Epithelial cell of proximal tubule (primary cell): ENCODE results near the gene NCS1. TPM values are rescaled to one million over a fixed set of nuclear protein-coding genes. Genes with fewer than 3 reads are reported as not detected.

Source experiments
- DNase-seq: peaks from one replicate; pipeline ENCODE4 v3.0.0-alpha.2; 2011; ENCODE audit warnings: low read depth
- H3K4me3 ChIP-seq: 2 replicates; pipeline ENCODE4 v1.5.1; 2011; ENCODE audit warnings: low read depth, mild to moderate bottlenecking, low read length
- total RNA-seq: library from RNA; depleted of rRNA; stranded (reverse); fragments of >200 nt; gene quantifications from 2 replicates; pipeline ENCODE4 v1.2.3, GENCODE V29; 2015
- TF ChIP-seq, protein P1 (sequence below): conservative IDR thresholded peaks from 2 replicates; pipeline ENCODE4 v1.5.1; 2012; ENCODE audit warnings: low read depth, mild to moderate bottlenecking, low read length

Gene NCS1
- total RNA-seq, 1 donor from 2014 or later: 48.8 TPM

DNA sequence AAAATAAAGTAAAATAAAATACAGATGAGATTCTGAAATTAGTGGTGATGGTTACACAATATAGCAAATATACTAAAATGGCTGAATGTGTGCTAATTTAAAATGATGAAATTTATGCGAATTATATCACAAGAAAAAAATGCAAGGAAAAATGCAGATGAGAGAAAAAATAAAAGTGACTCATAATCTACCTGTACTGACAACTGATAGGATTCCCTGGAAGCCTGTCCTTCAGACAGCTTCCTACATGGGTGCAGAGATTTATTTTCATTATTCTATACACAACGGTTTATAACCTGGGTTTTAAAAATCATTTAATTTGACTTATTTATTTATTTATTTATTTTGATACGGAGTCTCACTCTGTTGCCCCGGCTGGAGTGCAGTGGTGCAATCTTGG lies 5.8 kb upstream of the NCS1 start:
- DNase-seq: no peak
- TF ChIP-seq, protein P1, sequence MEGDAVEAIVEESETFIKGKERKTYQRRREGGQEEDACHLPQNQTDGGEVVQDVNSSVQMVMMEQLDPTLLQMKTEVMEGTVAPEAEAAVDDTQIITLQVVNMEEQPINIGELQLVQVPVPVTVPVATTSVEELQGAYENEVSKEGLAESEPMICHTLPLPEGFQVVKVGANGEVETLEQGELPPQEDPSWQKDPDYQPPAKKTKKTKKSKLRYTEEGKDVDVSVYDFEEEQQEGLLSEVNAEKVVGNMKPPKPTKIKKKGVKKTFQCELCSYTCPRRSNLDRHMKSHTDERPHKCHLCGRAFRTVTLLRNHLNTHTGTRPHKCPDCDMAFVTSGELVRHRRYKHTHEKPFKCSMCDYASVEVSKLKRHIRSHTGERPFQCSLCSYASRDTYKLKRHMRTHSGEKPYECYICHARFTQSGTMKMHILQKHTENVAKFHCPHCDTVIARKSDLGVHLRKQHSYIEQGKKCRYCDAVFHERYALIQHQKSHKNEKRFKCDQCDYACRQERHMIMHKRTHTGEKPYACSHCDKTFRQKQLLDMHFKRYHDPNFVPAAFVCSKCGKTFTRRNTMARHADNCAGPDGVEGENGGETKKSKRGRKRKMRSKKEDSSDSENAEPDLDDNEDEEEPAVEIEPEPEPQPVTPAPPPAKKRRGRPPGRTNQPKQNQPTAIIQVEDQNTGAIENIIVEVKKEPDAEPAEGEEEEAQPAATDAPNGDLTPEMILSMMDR: no peak
- no peak overlapping the region for H3K4me3 ChIP-seq

DNA sequence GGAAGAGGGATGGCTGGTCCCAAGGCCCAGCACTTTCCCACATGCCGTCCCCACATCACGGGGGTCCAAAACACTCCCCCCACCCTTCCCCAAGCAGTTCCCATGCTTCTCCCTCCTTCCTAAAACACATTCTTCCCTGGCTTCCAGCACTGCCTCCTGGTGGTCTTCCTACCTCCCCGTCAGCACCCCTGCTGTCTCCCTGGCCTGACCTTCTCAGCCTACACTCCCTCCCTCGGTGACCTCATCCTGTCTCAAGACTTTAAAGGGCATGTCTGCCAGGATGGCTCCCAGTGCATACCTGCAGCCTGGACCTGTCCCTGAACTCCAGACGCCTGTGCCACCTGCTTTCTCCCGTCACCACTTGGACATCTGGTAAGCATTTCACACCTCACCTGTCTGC lies 4.3 kb upstream of the NCS1 start:
- TF ChIP-seq, protein P1: peak; percentile 8
- H3K4me3 ChIP-seq: no peak overlapping the region
- no peak for DNase-seq

GRCh38 chr9:130171226-130172148 lies 717 bp upstream of the NCS1 start:
- DNase-seq: no peak
- TF ChIP-seq, protein P1: no peak
- H3K4me3 ChIP-seq: peak overlapping the region; percentile 40

DNA sequence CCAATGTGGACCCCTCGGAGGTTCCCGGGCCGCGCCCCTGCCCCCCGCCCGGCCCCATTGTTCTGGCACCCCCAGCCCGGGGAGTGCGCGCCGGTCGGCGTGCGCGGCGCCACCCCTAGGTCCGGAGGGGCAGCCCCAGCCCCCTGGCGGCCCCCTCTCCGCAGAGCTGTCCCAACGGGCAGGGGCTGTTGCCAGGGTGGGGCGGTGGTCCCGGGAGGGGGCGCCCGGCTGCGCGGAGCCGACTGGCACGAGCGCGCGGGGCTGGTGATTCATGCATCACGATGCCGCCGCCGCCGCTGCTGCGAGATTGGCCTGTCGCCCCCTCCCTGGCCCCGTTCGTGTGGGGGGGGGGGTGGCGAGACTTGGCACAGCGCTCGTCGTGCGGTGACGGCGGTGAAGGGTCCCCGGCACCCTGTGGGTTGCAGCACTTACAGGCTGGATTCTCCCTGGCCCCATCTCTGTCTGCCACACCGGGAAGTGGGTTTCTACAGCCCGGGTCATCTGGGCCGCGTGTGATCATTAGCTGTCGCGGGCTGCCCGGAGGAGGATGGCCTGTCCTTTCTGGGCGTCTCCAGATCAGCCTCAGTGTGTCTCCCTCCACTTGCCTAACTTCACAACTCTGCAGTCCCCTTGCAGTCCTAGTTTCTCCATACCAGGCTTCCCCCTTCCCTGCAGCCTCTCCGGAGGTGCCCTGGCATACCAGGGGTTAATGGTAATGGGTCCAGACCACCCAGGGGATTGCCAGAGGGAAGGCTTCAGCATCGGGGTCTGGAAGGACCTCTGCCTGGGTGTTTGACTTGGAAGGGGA lies 858 bp downstream of the NCS1 start:
- DNase-seq: no peak
- H3K4me3 ChIP-seq: peak overlapping the region; percentile 92
- TF ChIP-seq, protein P1: no peak

GRCh38 chr9:130173666-130173983 lies 1.4 kb downstream of the NCS1 start:
- TF ChIP-seq, protein P1: peak; percentile 3
- peak overlapping the region; percentile 92 for H3K4me3 ChIP-seq
- DNase-seq: no peak

GRCh38 chr9:130174025-130174424 lies 1.8 kb downstream of the NCS1 start:
- H3K4me3 ChIP-seq: peak overlapping the region; percentile 92
- DNase-seq: no peak
- TF ChIP-seq, protein P1: peak; percentile 2
